HepG2 (cell line): ENCODE results near the gene ARHGEF12. TPM values are rescaled to one million over a fixed set of nuclear protein-coding genes. Genes with fewer than 3 reads are reported as not detected.

Experiments
- AFF4 ChIP-seq: sonication (generic); formaldehyde crosslinking; IDR thresholded peaks from 2 replicates; pipeline ENCODE4 v1.4.0; 2020; ENCODE audit warnings: missing genetic modification reagents
- ATF6 ChIP-seq: sonication (generic); formaldehyde crosslinking; conservative IDR thresholded peaks from 2 replicates; pipeline ENCODE4 v1.4.0; 2020; ENCODE audit warnings: missing genetic modification reagents
- CBX1 ChIP-seq: IDR thresholded peaks from one replicate; pipeline ENCODE4 v1.6.1; 2016; ENCODE audit warnings: antibody characterized with exemption, low read depth
- CREBL2 ChIP-seq: sonication (generic); formaldehyde crosslinking; IDR thresholded peaks from 2 replicates; pipeline ENCODE4 v1.8.1; 2023; ENCODE audit warnings: missing genetic modification reagents, mild to moderate bottlenecking, borderline replicate concordance
- GTF3A ChIP-seq: sonication (generic); formaldehyde crosslinking; conservative IDR thresholded peaks from 2 replicates; pipeline ENCODE4 v1.4.0; 2020; ENCODE audit warnings: mild to moderate bottlenecking, missing genetic modification reagents
- RFX1 ChIP-seq: fragments of 450-650 bp; IDR thresholded peaks from 2 replicates; pipeline ENCODE4 v1.6.1; 2017
- SETDB1 ChIP-seq: sonication (generic); formaldehyde crosslinking; IDR thresholded peaks from 2 replicates; pipeline ENCODE4 v1.5.1; 2020; ENCODE audit warnings: missing genetic modification reagents, mild to moderate bottlenecking, borderline replicate concordance
- SSRP1 ChIP-seq: IDR thresholded peaks from 2 replicates; pipeline ENCODE4 v1.6.1; 2016; ENCODE audit warnings: control low read depth
- ZNF225 ChIP-seq: sonication (generic); formaldehyde crosslinking; IDR thresholded peaks from 2 replicates; pipeline ENCODE4 v1.4.0; 2020; ENCODE audit warnings: mild to moderate bottlenecking, missing genetic modification reagents
- ZNF275 ChIP-seq: sonication (generic); formaldehyde crosslinking; IDR thresholded peaks from 2 replicates; pipeline ENCODE4 v1.8.0; 2022; ENCODE audit warnings: missing genetic modification reagents, mild to moderate bottlenecking, inconsistent platforms, borderline replicate concordance
- ZNF280D ChIP-seq: sonication (generic); formaldehyde crosslinking; IDR thresholded peaks from 2 replicates; pipeline ENCODE4 v1.5.1; 2020; ENCODE audit warnings: mild to moderate bottlenecking, missing genetic modification reagents
- ZNF546 ChIP-seq: sonication (generic); formaldehyde crosslinking; conservative IDR thresholded peaks from 2 replicates; pipeline ENCODE4 v1.8.1; 2023; ENCODE audit warnings: mild to moderate bottlenecking, missing genetic modification reagents
- ZNF549 ChIP-seq: sonication (generic); formaldehyde crosslinking; IDR thresholded peaks from 2 replicates; pipeline ENCODE4 v1.5.0; 2020; ENCODE audit warnings: missing genetic modification reagents
- ZNF563 ChIP-seq: sonication (generic); formaldehyde crosslinking; IDR thresholded peaks from 2 replicates; pipeline ENCODE4 v1.8.0; 2022; ENCODE audit warnings: mild to moderate bottlenecking, moderate library complexity, missing genetic modification reagents
- ZNF615 ChIP-seq: sonication (generic); formaldehyde crosslinking; IDR thresholded peaks from 2 replicates; pipeline ENCODE4 v1.5.0; 2020; ENCODE audit warnings: mild to moderate bottlenecking, missing genetic modification reagents, borderline replicate concordance
- ZNF768 ChIP-seq: sonication (generic); formaldehyde crosslinking; IDR thresholded peaks from 2 replicates; pipeline ENCODE4 v1.4.0; 2020; ENCODE audit warnings: missing genetic modification reagents
- ZNF800 ChIP-seq: sonication (generic); formaldehyde crosslinking; IDR thresholded peaks from 2 replicates; pipeline ENCODE4 v1.4.0; 2020; ENCODE audit warnings: missing genetic modification reagents
- polyA plus RNA-seq, 8 experiments: library from polyadenylated mRNA; depleted of rRNA in 3 of 8; stranded (reverse) in 7 of 8; unstranded in 1 of 8; fragments of >200 nt; fragmentation: Illumina TruSeq in 4 of 8; extraction: Trizol in 4 of 8; gene quantifications; 2 replicates each; pipeline versions ENCODE4 v1.2.1 to v1.2.3, GENCODE V29; 2011 to 2016; ENCODE audit warnings: low read depth in 4 of 8, missing spikeins in 1 of 8, mixed read lengths in 1 of 8; ENCODE audit not compliant: insufficient read depth in 1 of 8
- total RNA-seq, 5 experiments: library from RNA; depleted of rRNA; stranded (reverse); fragments of >200 nt; fragmentation: Illumina TruSeq; extraction: Trizol; gene quantifications; 2 replicates each; pipeline ENCODE4 v1.2.3, GENCODE V29; 2016; ENCODE audit warnings: low read depth in 1 of 5

ARHGEF12 gene
- total and polyA plus RNA-seq, 2 of the 13 experiments (the other 11 are each of a cell fraction or from before 2014, with no cell fraction given): 17.9 to 54.4 TPM

- TF ChIP-seq ZNF615 (CRISPR knock-in tag): no peak
- no peak for TF ChIP-seq RFX1
- 0 out of 2 replicates have a peak, but pooled peaks have one; percentile 46 for TF ChIP-seq ZNF280D (CRISPR knock-in tag)
- TF ChIP-seq SSRP1 (CRISPR knock-in tag): no peak
- no peak for TF ChIP-seq SETDB1
- no peak for TF ChIP-seq ZNF546 (CRISPR knock-in tag)
- TF ChIP-seq CBX1: no peak
- no peak for TF ChIP-seq ZNF225 (CRISPR knock-in tag)
- TF ChIP-seq ZNF800 (CRISPR knock-in tag): no peak
- no peak for TF ChIP-seq ZNF549 (CRISPR knock-in tag)
- TF ChIP-seq ATF6: no peak
- TF ChIP-seq ZNF768 (CRISPR knock-in tag): no peak
- no peak for TF ChIP-seq AFF4 (CRISPR knock-in tag)
- TF ChIP-seq ZNF563: no peak
- no peak for TF ChIP-seq CREBL2 (CRISPR knock-in tag)
- TF ChIP-seq GTF3A (CRISPR knock-in tag): no peak
- TF ChIP-seq ZNF275: no peak
Observed at GRCh38 chr11:120337355-120338106, 1.3 kb downstream of the ARHGEF12 start (continued).
